ENCODE measurements around the gene GPX3. TPM values are rescaled to one million over a fixed set of nuclear protein-coding genes. Genes with fewer than 3 reads are reported as not detected.
A peak's percentile ranks its signal among the peaks of the same experiment; 100 is the strongest.

The GPX3 gene
- total RNA-seq, 4 donors from 2014 or later, result 2,730 to 12,549 (median 7,201) TPM

DNA sequence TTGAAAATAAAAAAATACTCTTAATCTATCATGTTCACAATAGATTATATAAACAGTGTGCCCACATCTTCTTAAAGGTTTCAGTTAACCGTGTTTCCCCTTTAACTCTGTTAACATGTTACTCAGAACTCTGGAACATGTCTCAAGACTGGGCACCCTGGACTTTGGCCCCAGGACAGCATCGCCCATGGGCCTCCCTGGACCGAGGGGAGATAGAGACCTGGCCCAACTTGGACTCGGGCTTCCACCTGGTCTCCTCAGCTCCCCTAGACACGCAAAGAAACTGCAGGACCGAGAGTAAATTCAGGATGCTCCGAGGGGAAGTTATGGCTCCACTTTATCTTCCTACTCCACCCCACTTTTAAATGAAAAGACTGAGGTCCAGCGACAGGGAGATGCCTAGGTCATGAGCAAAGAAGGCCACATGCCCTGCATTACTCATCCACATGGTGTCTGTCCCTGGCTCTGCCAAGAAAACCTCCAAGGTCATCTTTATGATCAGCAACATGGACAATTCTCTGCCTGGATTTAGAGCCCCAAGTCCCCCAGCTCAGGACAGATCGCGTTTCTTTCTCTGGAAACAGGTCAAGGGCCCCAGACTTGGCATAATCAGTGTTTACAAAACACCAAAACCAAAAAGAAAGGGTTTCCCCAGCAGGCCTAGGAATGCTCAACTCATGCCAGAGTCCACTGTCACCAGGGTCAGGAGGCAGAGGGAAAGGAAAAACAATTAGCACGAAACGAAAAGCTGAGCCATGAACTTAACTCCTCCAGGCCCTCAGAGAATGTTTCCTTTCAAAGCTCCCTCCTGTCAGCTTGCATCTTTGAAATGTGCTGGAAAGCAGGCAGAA lies 17.4 kb downstream of the GPX3 start:
- H3K4me1 ChIP-seq, result peaks cover 52 to 60% of the 10 kb centered on the region in 2 donors
- 59 to 60% methylated on average over 12 of the region's 12 CpGs for whole genome bisulfite sequencing, 2 donors
- TF ChIP-seq POLR2A (IDR thresholded peaks at IDR 0.05), result no peak
- H3K36me3 ChIP-seq, result peaks cover 35 to 37% of the 10 kb centered on the region in 2 donors
- H3K27me3 ChIP-seq, result no peaks in the 10 kb centered on the region
- peak; percentile 52 to 69 for DNase-seq
- no peak overlapping the region for H3K4me3 ChIP-seq (replicated peaks in 1 of 3)
- H3K9me3 ChIP-seq, result no peaks in the 10 kb centered on the region
- intact Hi-C loops (cut with DNase I), result no loop called here
- H3K27ac ChIP-seq, result peak overlapping the region; percentile 85 to 94 (median 88)

DNA sequence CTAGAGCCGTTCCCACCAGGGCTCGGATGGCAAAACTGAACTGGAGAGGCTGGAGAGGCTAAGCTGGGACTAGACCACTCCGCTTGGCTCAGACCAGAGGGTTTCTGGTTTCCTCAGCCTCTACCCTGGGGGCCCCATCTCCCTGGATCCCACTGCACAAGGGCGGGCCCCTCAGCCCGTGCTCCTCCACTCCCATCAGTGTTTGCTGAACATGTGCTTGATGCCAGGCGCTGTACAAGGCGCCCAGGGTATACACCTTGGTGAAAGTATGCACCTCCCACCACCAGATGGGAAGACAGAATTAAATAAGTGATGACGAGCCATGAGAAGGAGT lies 18.0 kb downstream of the GPX3 start:
- H3K4me1 ChIP-seq, result peaks cover 58 to 66% of the 10 kb centered on the region in 2 donors
- no peaks in the 10 kb centered on the region for H3K27me3 ChIP-seq
- H3K36me3 ChIP-seq, result peaks cover 32 to 35% of the 10 kb centered on the region in 2 donors
- TF ChIP-seq, protein P1, sequence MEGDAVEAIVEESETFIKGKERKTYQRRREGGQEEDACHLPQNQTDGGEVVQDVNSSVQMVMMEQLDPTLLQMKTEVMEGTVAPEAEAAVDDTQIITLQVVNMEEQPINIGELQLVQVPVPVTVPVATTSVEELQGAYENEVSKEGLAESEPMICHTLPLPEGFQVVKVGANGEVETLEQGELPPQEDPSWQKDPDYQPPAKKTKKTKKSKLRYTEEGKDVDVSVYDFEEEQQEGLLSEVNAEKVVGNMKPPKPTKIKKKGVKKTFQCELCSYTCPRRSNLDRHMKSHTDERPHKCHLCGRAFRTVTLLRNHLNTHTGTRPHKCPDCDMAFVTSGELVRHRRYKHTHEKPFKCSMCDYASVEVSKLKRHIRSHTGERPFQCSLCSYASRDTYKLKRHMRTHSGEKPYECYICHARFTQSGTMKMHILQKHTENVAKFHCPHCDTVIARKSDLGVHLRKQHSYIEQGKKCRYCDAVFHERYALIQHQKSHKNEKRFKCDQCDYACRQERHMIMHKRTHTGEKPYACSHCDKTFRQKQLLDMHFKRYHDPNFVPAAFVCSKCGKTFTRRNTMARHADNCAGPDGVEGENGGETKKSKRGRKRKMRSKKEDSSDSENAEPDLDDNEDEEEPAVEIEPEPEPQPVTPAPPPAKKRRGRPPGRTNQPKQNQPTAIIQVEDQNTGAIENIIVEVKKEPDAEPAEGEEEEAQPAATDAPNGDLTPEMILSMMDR (IDR thresholded peaks at IDR 0.05), result no peak
- TF ChIP-seq POLR2A (IDR thresholded peaks at IDR 0.05), result no peak
- no peak overlapping the region for H3K4me3 ChIP-seq (replicated peaks in 1 of 3)
- H3K9me3 ChIP-seq, result no peaks in the 10 kb centered on the region
- 79 to 86% methylated on average over 8 of the region's 8 CpGs for WGBS, 2 donors
- intact Hi-C loops (cut with DNase I), result no loop called here
- H3K27ac ChIP-seq, result peak overlapping the region; percentile 85 to 94 (median 88)
- DNase-seq, result no peak

DNA sequence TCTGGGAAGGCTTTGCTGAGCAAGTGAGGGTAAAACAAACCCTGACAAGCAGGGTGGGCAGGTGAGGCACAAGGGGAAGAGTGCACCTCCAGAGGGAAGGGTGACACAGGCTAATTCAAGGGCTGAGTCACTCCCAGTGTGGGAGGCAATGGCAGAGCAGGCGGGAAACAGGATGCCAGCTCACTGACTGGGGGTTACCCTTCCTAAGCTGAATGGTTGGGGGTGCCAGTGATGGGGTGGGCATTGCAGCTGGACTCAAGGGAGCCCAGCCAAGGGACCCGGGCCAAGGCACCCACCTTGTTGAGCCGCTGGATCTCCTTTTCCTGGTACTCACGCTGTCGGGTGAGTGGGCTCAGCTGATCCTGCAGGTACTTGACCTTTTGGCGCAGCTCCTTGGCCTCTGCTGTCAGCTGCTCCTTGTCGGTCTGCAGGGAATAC lies 18.4 kb downstream of the GPX3 start:
- H3K4me1 ChIP-seq, result peaks cover 59 to 67% of the 10 kb centered on the region in 2 donors
- H3K9me3 ChIP-seq, result no peaks in the 10 kb centered on the region
- WGBS, 2 donors, result 30 to 55% methylated on average over 7 of the region's 7 CpGs
- intact Hi-C loops (cut with DNase I), result no loop called here
- no peak overlapping the region for H3K4me3 ChIP-seq (replicated peaks in 1 of 3)
- DNase-seq, result peak; percentile 63 to 73
- peaks cover 28 to 33% of the 10 kb centered on the region in 2 donors for H3K36me3 ChIP-seq
- no peaks in the 10 kb centered on the region for H3K27me3 ChIP-seq
- TF ChIP-seq, protein P1 (IDR thresholded peaks at IDR 0.05), result no peak
- TF ChIP-seq POLR2A (IDR thresholded peaks at IDR 0.05), result no peak
- peak overlapping the region; percentile 85 to 94 (median 88) for H3K27ac ChIP-seq

DNA sequence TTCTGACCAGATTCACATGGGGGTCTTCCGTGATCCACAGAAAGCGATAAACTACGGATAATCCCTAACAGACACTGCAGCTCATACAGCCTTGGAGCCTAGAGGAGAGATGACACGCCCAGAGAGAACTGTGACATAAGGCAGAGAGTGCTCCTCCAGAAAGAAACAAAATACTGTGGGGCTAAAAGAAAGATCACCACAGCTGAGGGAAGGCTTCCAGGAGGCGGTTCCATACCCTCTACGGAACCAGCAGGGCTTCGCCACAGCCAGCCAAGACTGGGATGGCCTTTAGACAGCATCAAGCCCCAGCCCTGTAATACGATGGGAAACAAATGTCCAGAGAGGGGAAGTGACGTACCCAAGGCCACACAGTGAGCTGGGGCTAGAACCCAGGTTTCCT lies 19.3 kb downstream of the GPX3 start:
- H3K4me3 ChIP-seq (replicated peaks in 1 of 3), result no peak overlapping the region
- WGBS, 2 donors, result 86 to 88% methylated on average over 9 of the region's 9 CpGs
- peaks cover 59 to 67% of the 10 kb centered on the region in 2 donors for H3K4me1 ChIP-seq
- peak overlapping the region; percentile 85 to 94 (median 88) for H3K27ac ChIP-seq
- TF ChIP-seq, protein P1 (IDR thresholded peaks at IDR 0.05), result no peak
- no peak for TF ChIP-seq POLR2A (IDR thresholded peaks at IDR 0.05)
- peaks cover 21 to 27% of the 10 kb centered on the region in 2 donors for H3K36me3 ChIP-seq
- DNase-seq, result no peak
- no peaks in the 10 kb centered on the region for H3K27me3 ChIP-seq
- intact Hi-C loops (cut with DNase I), result no loop called here
- H3K9me3 ChIP-seq, result no peaks in the 10 kb centered on the region

DNA sequence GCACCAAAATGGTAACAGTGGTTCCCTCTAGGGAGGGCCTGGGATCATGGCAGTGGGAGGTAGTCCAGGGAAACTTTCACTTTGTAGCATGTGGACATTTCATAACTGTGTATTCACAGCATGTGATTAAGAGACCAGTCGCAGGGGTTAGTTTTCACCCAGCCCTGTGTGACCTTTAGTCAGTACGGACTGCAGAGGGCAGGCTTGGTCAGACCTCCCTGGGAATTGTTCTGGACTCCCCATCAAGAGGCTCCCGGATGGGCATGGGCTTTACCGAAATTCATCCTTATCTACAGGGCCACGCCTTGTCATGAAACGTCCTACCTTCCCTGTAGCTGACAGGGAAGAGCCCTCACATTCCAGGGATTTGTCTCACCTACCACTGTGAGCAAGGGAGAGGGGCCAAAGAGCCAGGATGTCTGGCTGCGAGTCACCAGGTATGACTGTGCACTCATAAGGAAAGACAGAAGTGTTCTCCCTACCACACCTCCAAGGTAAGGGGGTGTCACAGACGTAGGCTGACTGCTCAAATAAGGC lies 19.9 kb downstream of the GPX3 start:
- Histone ChIP-seq H3K4me3 (replicated peaks in 1 of 3) (no peak overlapping the region), H3K9me3 (no peaks in the 10 kb centered on the region), H3K27ac (peak overlapping the region; percentile 85 to 94 (median 88)), H3K4me1 (peaks cover 59 to 67% of the 10 kb centered on the region in 2 donors), H3K36me3 (peaks cover 15 to 21% of the 10 kb centered on the region in 2 donors), H3K27me3 (no peaks in the 10 kb centered on the region)
- 72 to 76% methylated on average over 7 to 8 of the region's 8 CpGs for WGBS, 2 donors
- DNase-seq, result peak in 1 of 2 donors; percentile 51
- intact Hi-C loops (cut with DNase I), result no loop called here
- TF ChIP-seq, protein P1 (IDR thresholded peaks at IDR 0.05), result no peak
- no peak for TF ChIP-seq POLR2A (IDR thresholded peaks at IDR 0.05)

Data from thyroid gland (tissue), 4 donors.